Measurements from ENCODE around the gene ACSL1.

GRCh38 chr4:184822356-184822755 is 3.4 kb downstream of the ACSL1 start:
- TF ChIP-seq EZH2phosphoT487 (IDR thresholded peaks at IDR 0.05; ENCODE audit: borderline replicate concordance) (no peak), EZH2 (IDR thresholded peaks at IDR 0.05) (no peak), CTCF (IDR thresholded peaks at IDR 0.05 in 2 of 3, conservative IDR thresholded peaks at IDR 0.05 in 1 of 3; ENCODE audit: borderline replicate concordance in 1 of 3, insufficient read depth in 1 of 3, low read depth in 2 of 3, low read length in 2 of 3) (no peak), ZFX (IDR thresholded peaks at IDR 0.05) (no peak), JUND (IDR thresholded peaks at IDR 0.05) (no peak), SIN3A (IDR thresholded peaks at IDR 0.05; ENCODE audit: low read depth) (no peak)
